MM.1S (cell line): ENCODE measurements around the gene ENTPD6.

Source experiments
- DNase-seq: peaks from one replicate; pipeline ENCODE4 v3.0.0-alpha.2; 2015
- H2AFZ ChIP-seq: fragments of 300-600 bp; sonication (generic); 2 replicates; pipeline ENCODE4 v1.6.0; 2016; ENCODE audit warnings: antibody characterized with exemption, low read length
- H3F3A ChIP-seq: fragments of 300-600 bp; sonication (generic); 2 replicates; pipeline ENCODE4 v1.6.1; 2016; ENCODE audit warnings: mild to moderate bottlenecking, antibody characterized with exemption, low read length, moderate library complexity, mixed read lengths; ENCODE audit not compliant: insufficient read depth
- H3K27ac ChIP-seq: fragments of 300-600 bp; sonication (generic); 2 replicates; pipeline ENCODE4 v1.5.1; 2016; ENCODE audit warnings: mild to moderate bottlenecking, low read length
- H3K27me3 ChIP-seq: fragments of 300-600 bp; sonication (generic); replicated peaks from 2 replicates; pipeline ENCODE4 v1.6.0; 2016; ENCODE audit warnings: low read length; ENCODE audit not compliant: insufficient read depth
- H3K36me3 ChIP-seq: fragments of 300-600 bp; sonication (generic); replicated peaks from 2 replicates; pipeline ENCODE4 v1.6.1; 2016; ENCODE audit warnings: mild to moderate bottlenecking, low read length, mixed read lengths; ENCODE audit not compliant: insufficient read depth
- H3K4me1 ChIP-seq: fragments of 300-600 bp; sonication (generic); 2 replicates; pipeline ENCODE4 v1.6.1; 2016; ENCODE audit warnings: low read length, mixed read lengths
- H3K4me2 ChIP-seq: fragments of 300-600 bp; sonication (generic); 2 replicates; pipeline ENCODE4 v1.6.0; 2016; ENCODE audit warnings: low read depth, low read length
- H3K4me3 ChIP-seq: fragments of 300-600 bp; sonication (generic); 2 replicates; pipeline ENCODE4 v1.5.1; 2016; ENCODE audit warnings: low read length, mixed read lengths
- H3K79me2 ChIP-seq: fragments of 300-600 bp; sonication (generic); 2 replicates; pipeline ENCODE4 v1.6.1; 2016; ENCODE audit warnings: mixed run types, low read length, mixed read lengths
- H3K9ac ChIP-seq: fragments of 300-600 bp; sonication (generic); 2 replicates; pipeline ENCODE4 v1.6.1; 2016; ENCODE audit warnings: low read length, mixed read lengths
- H3K9me2 ChIP-seq: fragments of 300-600 bp; sonication (generic); replicated peaks from 2 replicates; pipeline ENCODE4 v1.6.1; 2016; ENCODE audit warnings: mild to moderate bottlenecking, low read length, mixed read lengths; ENCODE audit not compliant: insufficient read depth
- H3K9me3 ChIP-seq: fragments of 300-600 bp; sonication (generic); replicated peaks from 2 replicates; pipeline ENCODE4 v1.6.1; 2016; ENCODE audit warnings: mild to moderate bottlenecking, low read length, mixed read lengths; ENCODE audit not compliant: insufficient read depth
- H4K20me1 ChIP-seq: fragments of 300-600 bp; sonication (generic); 2 replicates; pipeline ENCODE4 v1.6.1; 2016; ENCODE audit warnings: mild to moderate bottlenecking, low read length, moderate library complexity, mixed read lengths; ENCODE audit not compliant: insufficient read depth
- EZH2 ChIP-seq: fragments of 300-600 bp; sonication (generic); optimal IDR thresholded peaks from 2 replicates; pipeline ENCODE3; 2017; ENCODE audit warnings: low read depth, mild to moderate bottlenecking, antibody characterized with exemption, low read length, mixed read lengths
- EZH2phosphoT487 ChIP-seq: fragments of 300-600 bp; sonication (generic); IDR thresholded peaks from 2 replicates; pipeline ENCODE4 v1.6.1; 2018; ENCODE audit warnings: antibody characterized with exemption, low read length
- TF ChIP-seq, protein P1 (sequence below): fragments of 300-600 bp; sonication (generic); IDR thresholded peaks from 2 replicates; pipeline ENCODE4 v1.5.1; 2016; ENCODE audit warnings: antibody characterized with exemption, low read length, mixed read lengths

The ENTPD6 gene

GRCh38 chr20:25247956-25248785, 52.7 kb downstream of the ENTPD6 start, which contains the start of gene PYGB:
Gene PYGB (plus strand): TSS chr20:25248085. CDS start chr20:25248179, 94 bp downstream.
- H3K9me3 ChIP-seq, result no peaks in the 10 kb centered on the region
- H3K4me3 ChIP-seq, result peak within 1 kb of the TSS; percentile 93
- TF ChIP-seq EZH2phosphoT487 (no peak), EZH2 (no peak)
- TF ChIP-seq, protein P1, sequence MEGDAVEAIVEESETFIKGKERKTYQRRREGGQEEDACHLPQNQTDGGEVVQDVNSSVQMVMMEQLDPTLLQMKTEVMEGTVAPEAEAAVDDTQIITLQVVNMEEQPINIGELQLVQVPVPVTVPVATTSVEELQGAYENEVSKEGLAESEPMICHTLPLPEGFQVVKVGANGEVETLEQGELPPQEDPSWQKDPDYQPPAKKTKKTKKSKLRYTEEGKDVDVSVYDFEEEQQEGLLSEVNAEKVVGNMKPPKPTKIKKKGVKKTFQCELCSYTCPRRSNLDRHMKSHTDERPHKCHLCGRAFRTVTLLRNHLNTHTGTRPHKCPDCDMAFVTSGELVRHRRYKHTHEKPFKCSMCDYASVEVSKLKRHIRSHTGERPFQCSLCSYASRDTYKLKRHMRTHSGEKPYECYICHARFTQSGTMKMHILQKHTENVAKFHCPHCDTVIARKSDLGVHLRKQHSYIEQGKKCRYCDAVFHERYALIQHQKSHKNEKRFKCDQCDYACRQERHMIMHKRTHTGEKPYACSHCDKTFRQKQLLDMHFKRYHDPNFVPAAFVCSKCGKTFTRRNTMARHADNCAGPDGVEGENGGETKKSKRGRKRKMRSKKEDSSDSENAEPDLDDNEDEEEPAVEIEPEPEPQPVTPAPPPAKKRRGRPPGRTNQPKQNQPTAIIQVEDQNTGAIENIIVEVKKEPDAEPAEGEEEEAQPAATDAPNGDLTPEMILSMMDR, result no peak
- H3K36me3 ChIP-seq, result no peaks in the 10 kb centered on the region
- DNase-seq, result peak; percentile 82
- peak within 1 kb of the TSS; percentile 96 for H3K4me2 ChIP-seq
- peaks cover 24% of the 10 kb centered on the region for H3K4me1 ChIP-seq
- H3F3A ChIP-seq, result peaks cover 5% of the 10 kb centered on the region; the same call in 1 of the 2 replicates
- peak within 1 kb of the TSS; percentile 87 for H2AFZ ChIP-seq
- peak within 1 kb of the TSS; percentile 71 for H3K9ac ChIP-seq
- H4K20me1 ChIP-seq, result no peaks in the 10 kb centered on the region
- H3K27ac ChIP-seq, result peak within 1 kb of the TSS; percentile 77; the same call in 1 of the 2 replicates
- no peaks in the 10 kb centered on the region for H3K27me3 ChIP-seq
- peaks cover 47% of the 10 kb centered on the region for H3K79me2 ChIP-seq
- H3K9me2 ChIP-seq, result no peaks in the 10 kb centered on the region

GRCh38 chr20:25248786-25249172, 53.3 kb downstream of the ENTPD6 start:
- H3K79me2 ChIP-seq, result peaks cover 52% of the 10 kb centered on the region
- H3K4me1 ChIP-seq, result peaks cover 24% of the 10 kb centered on the region
- H3K36me3 ChIP-seq, result no peaks in the 10 kb centered on the region
- peak overlapping the region; percentile 69 for H3K9ac ChIP-seq
- H3K27ac ChIP-seq, result peak overlapping the region; percentile 36; the same call in 1 of the 2 replicates
- peak overlapping the region; percentile 86 for H3K4me2 ChIP-seq
- no peaks in the 10 kb centered on the region for H3K9me2 ChIP-seq
- H3K27me3 ChIP-seq, result no peaks in the 10 kb centered on the region
- no peaks in the 10 kb centered on the region for H4K20me1 ChIP-seq
- no peak for DNase-seq
- TF ChIP-seq EZH2, result no peak
- TF ChIP-seq, protein P1, result no peak
- TF ChIP-seq EZH2phosphoT487, result no peak
- peak overlapping the region; percentile 49; the same call in 1 of the 2 replicates for H2AFZ ChIP-seq
- peak overlapping the region; percentile 93 for H3K4me3 ChIP-seq
- no peaks in the 10 kb centered on the region for H3K9me3 ChIP-seq
- peaks cover 5% of the 10 kb centered on the region; the same call in 1 of the 2 replicates for H3F3A ChIP-seq

- Histone ChIP-seq H3K27ac (no peak overlapping the region), H3K9me2 (no peaks in the 10 kb centered on the region), H3K4me3 (peak overlapping the region; percentile 93), H3K27me3 (no peaks in the 10 kb centered on the region), H3K36me3 (no peaks in the 10 kb centered on the region), H3K4me1 (peaks cover 24% of the 10 kb centered on the region), H3K9ac (peak overlapping the region; percentile 69; the same call in 1 of the 2 replicates), H2AFZ (peak overlapping the region; percentile 49; the same call in 1 of the 2 replicates), H3K79me2 (peaks cover 57% of the 10 kb centered on the region), H3K4me2 (peak overlapping the region; percentile 86), H4K20me1 (no peaks in the 10 kb centered on the region), H3F3A (peaks cover 5% of the 10 kb centered on the region; the same call in 1 of the 2 replicates), H3K9me3 (no peaks in the 10 kb centered on the region)
- TF ChIP-seq EZH2phosphoT487 (no peak), EZH2 (no peak)
- TF ChIP-seq, protein P1, result no peak
- no peak for DNase-seq
Observed at GRCh38 chr20:25249198-25249931, 53.9 kb downstream of the ENTPD6 start.
